DMS 273 treated with DMSO at 0.1 percent for 48 hours (cell line): Measurements from ENCODE around the gene B3GNT9.
A peak's percentile ranks its signal among the peaks of the same experiment; 100 is the strongest.

Source experiments
- DNase-seq: peaks from one replicate; lab custom pipeline; 2025; lab: John Stamatoyannopoulos, UW

Gene B3GNT9

DNA sequence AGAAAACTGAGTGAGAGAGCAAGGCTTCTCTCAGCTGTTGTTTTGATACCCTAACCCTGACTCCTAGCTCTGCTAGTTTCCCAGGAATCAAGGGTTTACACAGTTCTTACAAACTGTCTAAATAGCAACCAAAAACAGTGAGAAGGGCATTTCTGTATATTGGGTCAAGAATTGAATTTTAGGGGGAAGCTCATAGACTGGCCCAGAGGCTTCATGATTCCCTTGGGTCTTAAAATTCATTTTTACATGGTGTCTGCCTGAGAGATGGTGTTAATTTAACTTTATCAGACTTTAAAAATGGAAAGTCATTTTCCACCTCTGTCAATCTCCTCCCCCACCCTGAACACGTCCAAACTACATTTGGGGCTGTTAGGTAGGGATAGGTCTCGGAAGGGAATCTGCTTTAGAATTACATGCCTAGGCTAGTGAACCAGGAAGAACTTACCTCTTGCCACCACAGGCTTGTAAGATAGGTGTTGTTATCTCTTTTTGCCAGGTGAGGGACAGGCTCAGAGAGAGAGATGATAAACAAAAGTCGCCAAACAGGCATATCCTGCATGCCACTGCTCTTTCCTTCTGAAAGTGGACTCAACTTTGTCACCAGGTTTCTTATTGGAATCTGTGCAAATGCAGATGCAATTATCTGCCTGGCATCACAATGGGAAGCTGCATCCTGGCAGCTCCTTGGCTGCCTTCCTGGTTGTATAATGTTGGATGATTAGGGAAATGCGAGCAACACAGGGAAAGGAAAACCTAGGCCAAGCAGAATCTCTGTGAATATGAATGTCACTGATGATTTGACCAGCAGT is 38.0 kb downstream of the B3GNT9 start:
- no peak for DNase-seq

DNA sequence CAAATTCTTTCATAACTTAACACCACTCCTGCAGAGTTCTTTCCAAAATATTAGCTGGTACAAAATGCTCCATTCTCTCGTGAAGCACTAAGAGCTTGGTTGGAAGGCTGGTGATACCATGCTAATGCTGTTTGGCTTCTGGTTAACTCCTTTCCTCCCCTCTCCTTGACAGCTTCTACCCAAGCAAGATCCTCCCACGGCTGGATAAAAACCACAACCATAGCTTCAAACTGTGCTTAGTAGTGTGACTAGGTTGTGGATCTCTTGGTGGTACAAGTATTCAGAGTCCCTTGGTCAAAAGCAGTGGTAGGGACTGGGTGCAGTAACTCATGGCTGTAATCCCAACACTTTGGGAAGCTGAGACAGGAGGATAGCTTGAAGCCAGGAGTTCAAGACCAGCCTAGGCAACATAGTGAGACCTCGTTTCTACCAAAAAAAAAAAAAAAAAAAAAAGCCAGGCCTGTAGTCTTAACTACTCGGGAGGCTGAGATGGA is 38.8 kb downstream of the B3GNT9 start:
- no peak for DNase-seq

DNA sequence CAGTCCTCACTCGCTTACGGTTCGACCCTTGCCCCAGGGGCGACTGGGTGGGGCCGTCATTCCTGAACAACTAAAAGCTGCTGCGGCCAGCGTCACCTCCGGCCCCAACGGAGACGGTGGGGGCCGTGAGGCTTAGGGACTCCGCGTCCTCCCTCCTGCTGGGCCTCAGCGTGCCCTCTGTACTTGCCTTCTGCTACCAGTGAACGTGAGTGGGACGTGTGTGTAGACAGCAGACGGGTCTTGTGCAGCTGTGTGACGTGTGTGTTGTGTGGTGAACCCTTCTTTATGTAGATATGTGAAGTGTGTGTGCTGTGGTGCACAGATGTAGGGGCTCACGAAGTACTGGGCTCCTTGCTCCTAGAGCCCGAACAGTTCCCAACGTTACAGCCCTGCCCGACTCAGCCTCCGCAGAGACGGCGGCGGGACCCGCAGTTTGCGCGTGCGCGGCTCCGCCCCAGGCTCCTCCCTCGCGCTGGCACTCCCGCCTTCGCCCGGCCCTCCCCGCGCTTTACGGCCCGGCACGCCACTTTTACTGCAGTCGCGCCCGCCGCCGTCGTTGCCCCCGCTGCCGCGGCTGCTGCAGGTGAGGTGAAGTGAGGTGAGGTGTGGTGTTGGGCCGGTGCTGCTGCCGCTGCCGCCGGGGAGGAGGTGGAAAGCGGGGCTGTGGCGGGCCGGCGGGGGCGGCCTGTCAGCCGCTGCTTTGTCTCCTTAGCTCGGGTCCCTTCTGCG is 41.2 kb downstream of the B3GNT9 start, which contains the start of gene PHAF1:
Gene PHAF1 (plus strand): TSS at position 535 of the 729 bp plus-strand sequence. CDS start 235 bp downstream, outside the sequence.
- DNase-seq: peak; percentile 77

DNA sequence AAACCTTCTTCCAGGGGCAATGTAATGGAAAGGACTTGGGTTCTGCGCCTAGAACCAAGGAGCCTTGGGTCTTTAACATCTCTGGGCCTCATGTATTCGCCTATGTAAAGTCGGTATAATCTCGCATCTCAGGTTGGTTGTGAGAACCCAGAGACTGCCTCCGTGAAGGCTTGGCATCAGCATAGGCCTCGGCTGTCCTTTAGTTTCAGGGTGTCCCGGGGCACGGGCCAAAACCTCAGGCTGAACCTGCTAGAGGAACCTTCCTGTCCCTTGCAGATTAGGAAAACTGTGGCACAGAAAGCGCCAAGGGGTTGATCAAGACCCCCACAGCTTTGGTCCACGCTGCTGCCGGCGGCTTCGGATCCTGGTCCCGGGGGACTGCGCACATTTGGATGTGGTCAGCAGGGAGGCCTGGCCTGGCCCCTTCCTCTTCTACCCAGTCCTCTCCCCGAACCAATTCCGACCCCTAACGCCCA is 41.8 kb downstream of the B3GNT9 start:
- no peak for DNase-seq

DNA sequence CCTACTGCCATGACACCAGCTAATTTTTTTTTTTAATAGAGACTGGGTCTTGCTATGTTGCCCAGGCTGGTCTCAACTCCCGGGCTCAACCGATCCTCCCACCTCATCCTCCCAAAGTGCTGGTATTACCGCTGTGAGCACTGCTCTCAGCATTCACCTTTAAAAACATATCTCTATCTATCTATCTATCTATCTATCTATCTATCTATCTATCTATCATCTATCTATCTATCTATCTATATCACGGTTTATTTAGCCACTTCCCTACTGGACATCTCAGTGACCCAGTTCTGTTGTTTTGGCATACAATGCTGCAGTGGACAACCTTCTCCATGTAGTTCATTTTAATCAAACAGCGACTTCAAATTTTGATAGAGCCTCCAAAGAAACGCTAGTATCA is 42.3 kb downstream of the B3GNT9 start:
- DNase-seq: no peak

DNA sequence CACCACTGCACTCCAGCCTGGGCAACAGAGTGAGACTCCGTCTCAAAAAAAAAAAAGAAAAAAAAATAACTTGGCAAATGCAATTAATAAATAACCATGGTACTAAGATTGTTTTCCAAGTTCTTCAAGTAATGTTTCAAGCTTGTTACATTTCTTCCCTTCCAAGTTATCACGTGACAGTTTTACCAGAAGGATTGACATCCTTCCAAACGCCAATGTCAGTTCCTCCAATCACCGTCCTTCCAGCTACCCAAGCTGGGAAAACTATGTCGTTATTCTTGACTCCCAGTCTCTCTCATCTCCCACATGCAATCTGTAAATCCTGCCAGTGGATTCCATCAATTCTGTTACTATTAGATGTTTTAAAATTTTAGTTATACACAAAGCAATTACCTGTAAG is 44.9 kb downstream of the B3GNT9 start:
- DNase-seq: no peak

DNA sequence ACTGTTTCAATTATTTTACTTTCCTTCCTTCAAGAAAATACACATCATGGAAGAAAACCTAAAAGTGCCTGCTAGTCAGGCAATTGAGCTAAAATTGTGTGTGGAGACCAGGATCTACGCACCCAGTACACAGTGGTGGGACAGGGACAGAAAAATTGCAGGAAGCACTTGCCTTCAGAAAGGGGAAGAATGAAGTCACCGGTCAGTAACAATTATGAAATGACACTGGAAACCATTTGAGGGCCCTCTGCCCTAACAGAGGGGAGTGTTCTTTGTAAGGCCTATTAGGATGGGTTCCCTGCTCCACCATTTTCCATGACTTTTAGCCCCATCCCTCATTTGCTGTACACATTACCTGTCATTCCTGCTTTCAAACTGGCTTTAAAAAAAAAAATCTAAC is 45.6 kb downstream of the B3GNT9 start:
- DNase-seq: no peak

DNA sequence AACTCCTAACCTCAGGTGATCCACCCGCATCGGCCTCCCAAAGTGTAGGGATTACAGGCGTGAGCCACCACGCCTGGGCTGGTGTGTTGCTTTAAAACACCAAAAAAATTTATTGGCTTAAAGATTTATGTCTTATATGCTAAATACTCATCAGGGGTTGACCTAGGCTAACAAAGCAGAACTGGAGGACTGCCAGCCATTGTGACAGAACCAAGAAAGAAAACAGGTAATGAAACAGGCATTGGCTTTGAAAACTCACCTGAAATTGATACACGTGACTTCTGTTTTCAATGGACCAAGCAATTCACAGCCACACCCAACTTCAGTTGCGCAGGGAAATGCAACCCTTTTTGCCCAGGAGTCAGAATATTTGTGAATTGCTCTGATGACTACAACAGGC is 46.0 kb downstream of the B3GNT9 start:
- DNase-seq: no peak

DNA sequence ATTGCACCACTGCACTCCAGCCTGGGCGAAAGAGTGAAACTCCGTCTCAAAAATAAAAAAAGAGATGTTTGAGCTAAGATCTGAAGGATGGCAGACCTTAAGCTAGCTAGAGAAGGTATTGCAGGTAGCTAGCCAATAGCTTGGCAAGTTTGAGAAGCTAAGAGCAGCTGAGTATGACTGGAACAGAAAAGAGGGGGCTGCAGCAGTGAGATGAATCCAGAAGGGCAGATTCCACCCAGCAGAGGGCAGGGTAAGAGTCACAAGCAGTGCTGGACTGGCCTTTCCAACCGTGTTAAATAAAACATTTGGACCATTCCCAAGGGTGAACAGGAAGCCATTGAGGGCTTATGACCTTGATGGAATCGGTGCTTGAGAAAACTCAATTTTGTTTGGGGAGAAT is 46.7 kb downstream of the B3GNT9 start:
- DNase-seq: peak; percentile 43

DNA sequence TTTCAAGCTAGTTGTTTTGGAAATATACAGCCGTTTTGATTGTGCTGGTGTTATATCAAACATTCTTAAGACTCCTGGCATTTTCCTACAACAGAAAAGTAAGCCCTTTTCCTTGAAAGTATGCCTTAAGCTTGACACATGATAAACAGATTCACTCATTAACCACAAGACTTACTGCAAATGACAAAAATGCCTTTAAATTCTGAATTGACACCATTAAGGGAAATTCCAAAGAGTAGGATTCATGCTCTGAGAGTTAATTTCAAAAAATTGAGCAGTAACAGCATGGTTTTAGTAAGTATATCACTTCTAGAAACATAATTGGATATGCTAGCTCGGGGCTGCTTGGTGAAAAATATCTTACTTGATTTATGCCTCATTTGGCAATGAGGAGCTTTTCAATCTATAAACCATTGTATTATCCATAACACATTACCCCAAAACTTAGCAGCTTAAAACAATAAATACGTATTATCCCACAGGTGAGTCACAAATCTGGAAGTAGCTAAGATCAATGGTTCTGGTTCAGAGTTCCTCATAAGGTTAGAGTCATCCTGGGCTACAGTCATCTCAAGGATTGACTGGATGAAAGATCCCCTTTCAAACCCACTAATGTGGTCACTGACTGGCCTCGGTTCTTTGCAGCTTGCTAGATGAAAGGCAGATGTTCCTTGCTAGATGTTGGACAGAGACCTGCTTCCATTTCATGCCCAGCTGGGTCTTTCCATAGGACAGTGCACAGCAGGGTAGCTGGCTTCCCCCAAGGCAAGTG is 49.3 kb downstream of the B3GNT9 start:
- DNase-seq: no peak

DNA sequence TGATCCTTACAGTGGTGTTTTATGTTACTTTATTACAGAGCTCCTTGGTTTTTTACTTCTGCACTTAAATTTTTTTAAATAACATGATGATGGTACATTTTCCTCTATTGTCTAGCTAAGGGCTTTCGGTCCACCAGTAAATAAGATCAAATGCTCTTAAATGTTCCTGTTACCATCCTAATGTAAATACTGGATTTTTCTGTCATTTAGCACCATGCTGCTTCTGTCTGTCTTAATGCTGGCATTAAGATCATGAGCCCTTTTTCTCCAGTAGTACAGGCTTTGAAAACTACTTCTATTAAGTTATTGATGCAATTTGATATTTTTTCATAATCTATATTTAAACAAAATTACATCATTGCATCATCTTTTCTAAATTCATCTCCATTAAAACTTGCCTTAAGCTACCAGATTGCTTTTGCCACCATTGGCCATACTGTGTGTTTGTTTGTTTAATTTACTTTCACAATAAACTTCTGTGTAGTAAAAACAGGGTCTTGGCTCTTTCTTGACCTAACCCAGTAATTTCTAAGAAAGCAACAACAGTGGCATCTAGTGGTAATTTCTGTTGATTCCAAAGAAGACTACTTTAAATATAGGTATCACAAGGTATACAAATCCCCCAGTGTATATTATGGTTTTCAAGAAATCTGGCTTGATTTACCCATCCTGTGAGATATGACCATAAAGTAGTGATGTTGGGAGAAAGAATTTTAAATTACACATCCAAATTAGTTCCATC is 50.1 kb downstream of the B3GNT9 start:
- no peak for DNase-seq

DNA sequence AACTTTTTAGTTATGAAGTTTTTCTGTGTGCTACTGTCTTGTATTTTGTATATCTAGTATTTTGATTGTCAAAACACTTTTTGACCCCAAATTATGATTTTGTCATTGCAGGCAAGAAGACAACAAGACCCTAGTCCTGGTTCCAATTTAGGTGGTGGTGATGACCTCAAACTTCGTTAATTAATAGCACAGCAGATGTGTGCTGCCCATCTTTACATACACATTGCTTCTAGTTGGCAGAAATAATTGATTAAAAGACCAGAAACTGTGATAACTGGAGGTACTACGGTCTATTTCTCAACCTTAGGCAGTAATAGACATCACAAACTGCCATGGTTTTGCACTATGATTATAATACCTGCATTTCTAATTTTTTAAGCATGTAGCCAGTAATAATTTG is 52.2 kb downstream of the B3GNT9 start:
- DNase-seq: no peak
